HepG2 (cell line): ENCODE measurements around the gene MYH9.

Experiments
- RAD51 ChIP-seq: fragments of 450-650 bp; IDR thresholded peaks from 2 replicates; pipeline ENCODE4 v1.6.1; 2016; ENCODE audit warnings: borderline replicate concordance
- ZNF274 ChIP-seq: sonication (generic); formaldehyde crosslinking; IDR thresholded peaks from 2 replicates; pipeline ENCODE4 v1.5.1; 2020; ENCODE audit warnings: mild to moderate bottlenecking, missing genetic modification reagents
- ZNF383 ChIP-seq: sonication (generic); formaldehyde crosslinking; IDR thresholded peaks from 2 replicates; pipeline ENCODE4 v1.4.0; 2020; ENCODE audit warnings: missing genetic modification reagents, mild to moderate bottlenecking, borderline replicate concordance
- TF ChIP-seq, protein P1 (sequence below): sonication (generic); formaldehyde crosslinking; IDR thresholded peaks from 2 replicates; pipeline ENCODE4 v1.4.0; 2020; ENCODE audit warnings: missing genetic modification reagents
- TF ChIP-seq, protein P2 (sequence below): sonication (generic); formaldehyde crosslinking; IDR thresholded peaks from 2 replicates; pipeline ENCODE4 v1.5.1; 2020; ENCODE audit warnings: mild to moderate bottlenecking, missing genetic modification reagents
- TF ChIP-seq, protein P3 (sequence below): IDR thresholded peaks from 2 replicates; pipeline ENCODE4 v1.6.1; 2012; ENCODE audit warnings: inconsistent platforms

DNA sequence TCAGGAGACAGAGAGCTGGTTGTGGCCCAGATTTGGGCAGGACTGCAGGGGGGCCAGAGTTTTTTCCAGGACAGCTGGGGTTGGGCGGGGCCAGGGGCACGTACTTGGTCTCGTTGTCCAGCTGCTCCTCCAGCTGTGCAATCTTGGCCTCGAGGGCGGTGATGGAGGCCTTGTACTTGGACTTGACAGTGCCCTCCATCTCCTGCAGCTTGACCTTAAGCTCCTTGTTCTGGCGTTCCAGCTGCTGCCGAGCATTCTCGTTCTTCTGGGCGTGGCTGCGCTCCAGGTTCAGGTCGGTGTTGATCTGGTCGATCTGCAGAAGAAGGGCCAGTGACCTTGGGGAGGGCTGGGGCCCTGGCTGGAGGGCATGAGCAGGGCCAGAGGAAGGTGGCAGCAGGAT lies 102.8 kb downstream of the MYH9 start:
- TF ChIP-seq ZNF274 (CRISPR knock-in tag) (no peak), ZNF383 (CRISPR knock-in tag) (no peak), RAD51 (no peak)
- TF ChIP-seq, protein P1, sequence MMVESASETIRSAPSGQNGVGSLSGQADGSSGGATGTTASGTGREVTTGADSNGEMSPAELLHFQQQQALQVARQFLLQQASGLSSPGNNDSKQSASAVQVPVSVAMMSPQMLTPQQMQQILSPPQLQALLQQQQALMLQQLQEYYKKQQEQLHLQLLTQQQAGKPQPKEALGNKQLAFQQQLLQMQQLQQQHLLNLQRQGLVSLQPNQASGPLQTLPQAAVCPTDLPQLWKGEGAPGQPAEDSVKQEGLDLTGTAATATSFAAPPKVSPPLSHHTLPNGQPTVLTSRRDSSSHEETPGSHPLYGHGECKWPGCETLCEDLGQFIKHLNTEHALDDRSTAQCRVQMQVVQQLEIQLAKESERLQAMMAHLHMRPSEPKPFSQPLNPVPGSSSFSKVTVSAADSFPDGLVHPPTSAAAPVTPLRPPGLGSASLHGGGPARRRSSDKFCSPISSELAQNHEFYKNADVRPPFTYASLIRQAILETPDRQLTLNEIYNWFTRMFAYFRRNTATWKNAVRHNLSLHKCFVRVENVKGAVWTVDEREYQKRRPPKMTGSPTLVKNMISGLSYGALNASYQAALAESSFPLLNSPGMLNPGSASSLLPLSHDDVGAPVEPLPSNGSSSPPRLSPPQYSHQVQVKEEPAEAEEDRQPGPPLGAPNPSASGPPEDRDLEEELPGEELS = no peak
- TF ChIP-seq, protein P2, sequence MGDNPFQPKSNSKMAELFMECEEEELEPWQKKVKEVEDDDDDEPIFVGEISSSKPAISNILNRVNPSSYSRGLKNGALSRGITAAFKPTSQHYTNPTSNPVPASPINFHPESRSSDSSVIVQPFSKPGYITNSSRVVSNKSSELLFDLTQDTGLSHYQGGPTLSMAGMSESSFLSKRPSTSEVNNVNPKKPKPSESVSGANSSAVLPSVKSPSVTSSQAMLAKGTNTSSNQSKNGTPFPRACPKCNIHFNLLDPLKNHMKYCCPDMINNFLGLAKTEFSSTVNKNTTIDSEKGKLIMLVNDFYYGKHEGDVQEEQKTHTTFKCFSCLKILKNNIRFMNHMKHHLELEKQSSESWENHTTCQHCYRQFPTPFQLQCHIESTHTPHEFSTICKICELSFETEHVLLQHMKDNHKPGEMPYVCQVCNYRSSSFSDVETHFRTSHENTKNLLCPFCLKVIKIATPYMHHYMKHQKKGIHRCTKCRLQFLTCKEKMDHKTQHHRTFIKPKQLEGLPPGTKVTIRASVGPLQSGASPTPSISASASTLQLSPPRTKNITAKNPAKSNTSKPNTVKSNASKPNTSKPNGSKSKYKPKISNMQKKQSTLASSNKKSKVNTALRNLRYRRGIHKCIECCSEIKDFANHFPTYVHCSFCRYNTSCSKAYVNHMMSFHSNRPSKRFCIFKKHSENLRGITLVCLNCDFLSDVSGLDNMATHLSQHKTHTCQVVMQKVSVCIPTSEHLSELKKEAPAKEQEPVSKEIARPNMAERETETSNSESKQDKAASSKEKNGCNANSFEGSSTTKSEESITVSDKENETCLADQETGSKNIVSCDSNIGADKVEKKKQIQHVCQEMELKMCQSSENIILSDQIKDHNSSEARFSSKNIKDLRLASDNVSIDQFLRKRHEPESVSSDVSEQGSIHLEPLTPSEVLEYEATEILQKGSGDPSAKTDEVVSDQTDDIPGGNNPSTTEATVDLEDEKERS (CRISPR knock-in tag) = no peak
- TF ChIP-seq, protein P3, sequence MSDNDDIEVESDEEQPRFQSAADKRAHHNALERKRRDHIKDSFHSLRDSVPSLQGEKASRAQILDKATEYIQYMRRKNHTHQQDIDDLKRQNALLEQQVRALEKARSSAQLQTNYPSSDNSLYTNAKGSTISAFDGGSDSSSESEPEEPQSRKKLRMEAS = no peak
